VCaP (cell line): Measurements from ENCODE around the gene OPN1LW.
"Not testable (repeated sequence)": the region's sequence is repeated elsewhere in the genome, so short reads cannot be mapped to it uniquely, and the experiment has no call there.

Source experiments
- H3K27ac ChIP-seq: fragments of 450-650 bp; 2 replicates; pipeline ENCODE4 v1.5.1; 2017
- TF ChIP-seq, protein P1 (sequence below): fragments of 450-650 bp; conservative IDR thresholded peaks from 2 replicates; pipeline ENCODE4 v1.5.1; 2017; ENCODE audit warnings: mild to moderate bottlenecking, moderate library complexity

The OPN1LW gene

DNA sequence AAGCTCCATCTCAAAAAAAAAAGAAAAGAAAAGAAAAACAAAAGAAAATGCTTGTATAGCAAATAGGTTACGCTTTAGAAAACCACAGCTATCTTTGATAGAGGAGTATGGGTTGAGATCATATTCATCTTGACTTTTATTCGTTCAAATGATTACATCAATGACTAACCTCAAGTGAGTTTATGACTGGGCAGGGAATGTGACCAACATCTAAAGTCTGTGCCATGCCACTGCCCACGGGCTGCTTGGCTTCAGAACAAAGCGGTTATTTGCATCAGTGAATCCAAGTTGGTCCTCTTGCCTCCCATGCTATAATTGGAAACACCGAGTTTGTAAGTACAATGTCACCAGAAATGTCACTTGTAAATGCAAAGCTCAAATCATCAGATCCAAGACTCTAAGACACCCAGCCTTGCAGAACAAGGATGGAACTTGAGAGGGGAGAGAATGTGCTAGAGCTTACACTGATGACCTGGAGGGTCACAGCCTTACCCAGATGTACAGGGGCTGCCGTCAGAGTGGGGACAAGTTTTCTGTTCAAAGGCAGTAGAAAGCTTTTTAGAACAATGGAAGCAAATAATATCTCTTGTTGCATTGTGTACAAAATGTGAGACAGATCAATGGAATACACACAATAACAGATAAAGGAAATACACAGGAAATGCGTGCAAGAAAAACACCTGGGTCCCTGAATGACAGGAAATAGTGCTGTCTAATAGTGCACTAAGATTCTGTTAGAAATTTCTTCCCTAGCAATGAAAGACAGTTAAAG lies 8.4 kb upstream of the OPN1LW start:
- no peak overlapping the region for H3K27ac ChIP-seq
- TF ChIP-seq, protein P1, sequence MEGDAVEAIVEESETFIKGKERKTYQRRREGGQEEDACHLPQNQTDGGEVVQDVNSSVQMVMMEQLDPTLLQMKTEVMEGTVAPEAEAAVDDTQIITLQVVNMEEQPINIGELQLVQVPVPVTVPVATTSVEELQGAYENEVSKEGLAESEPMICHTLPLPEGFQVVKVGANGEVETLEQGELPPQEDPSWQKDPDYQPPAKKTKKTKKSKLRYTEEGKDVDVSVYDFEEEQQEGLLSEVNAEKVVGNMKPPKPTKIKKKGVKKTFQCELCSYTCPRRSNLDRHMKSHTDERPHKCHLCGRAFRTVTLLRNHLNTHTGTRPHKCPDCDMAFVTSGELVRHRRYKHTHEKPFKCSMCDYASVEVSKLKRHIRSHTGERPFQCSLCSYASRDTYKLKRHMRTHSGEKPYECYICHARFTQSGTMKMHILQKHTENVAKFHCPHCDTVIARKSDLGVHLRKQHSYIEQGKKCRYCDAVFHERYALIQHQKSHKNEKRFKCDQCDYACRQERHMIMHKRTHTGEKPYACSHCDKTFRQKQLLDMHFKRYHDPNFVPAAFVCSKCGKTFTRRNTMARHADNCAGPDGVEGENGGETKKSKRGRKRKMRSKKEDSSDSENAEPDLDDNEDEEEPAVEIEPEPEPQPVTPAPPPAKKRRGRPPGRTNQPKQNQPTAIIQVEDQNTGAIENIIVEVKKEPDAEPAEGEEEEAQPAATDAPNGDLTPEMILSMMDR = no peak

DNA sequence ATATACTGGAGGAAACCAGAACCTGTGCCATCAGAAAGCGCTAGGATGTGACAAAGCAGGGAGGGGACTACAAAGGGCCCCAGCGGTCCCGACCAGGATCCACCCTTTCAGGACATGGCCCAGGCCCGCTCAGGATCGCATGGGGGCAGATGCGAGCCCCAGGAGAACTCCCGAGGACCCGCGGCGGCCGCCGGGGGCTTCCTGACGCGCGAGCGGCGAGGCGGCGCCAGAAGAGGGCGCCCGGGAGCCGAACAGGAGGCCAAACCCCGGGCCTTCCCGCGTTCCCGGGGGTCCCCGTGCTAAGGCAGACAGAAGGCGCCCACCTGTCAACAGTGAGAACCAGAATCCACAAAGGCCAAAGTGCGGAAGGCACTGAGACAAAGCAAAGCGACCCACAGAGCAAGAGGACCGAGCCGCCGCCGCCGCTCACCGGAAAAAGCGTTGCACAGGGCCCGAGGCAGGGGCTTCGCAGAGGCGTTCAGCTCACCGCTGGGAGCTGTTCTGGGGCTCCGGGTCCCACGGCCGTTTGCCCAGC lies 7.3 kb upstream of the OPN1LW start:
- H3K27ac ChIP-seq = peak overlapping the region; percentile 51; the same call in 1 of the 2 replicates

GRCh38 chrX:154138857-154139256 lies 5.2 kb upstream of the OPN1LW start:
- no peak overlapping the region for H3K27ac ChIP-seq
- TF ChIP-seq, protein P1 = no peak

More for the DNA sequence above, 7.3 kb upstream of the OPN1LW start:
- TF ChIP-seq, protein P1 = peak; percentile 88

DNA sequence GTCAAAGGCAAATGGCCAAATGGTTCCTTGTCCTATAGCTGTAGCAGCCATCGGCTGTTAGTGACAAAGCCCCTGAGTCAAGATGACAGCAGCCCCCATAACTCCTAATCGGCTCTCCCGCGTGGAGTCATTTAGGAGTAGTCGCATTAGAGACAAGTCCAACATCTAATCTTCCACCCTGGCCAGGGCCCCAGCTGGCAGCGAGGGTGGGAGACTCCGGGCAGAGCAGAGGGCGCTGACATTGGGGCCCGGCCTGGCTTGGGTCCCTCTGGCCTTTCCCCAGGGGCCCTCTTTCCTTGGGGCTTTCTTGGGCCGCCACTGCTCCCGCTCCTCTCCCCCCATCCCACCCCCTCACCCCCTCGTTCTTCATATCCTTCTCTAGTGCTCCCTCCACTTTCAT lies 3.8 kb upstream of the OPN1LW start:
- H3K27ac ChIP-seq = no peak overlapping the region
- TF ChIP-seq, protein P1 = no peak

DNA sequence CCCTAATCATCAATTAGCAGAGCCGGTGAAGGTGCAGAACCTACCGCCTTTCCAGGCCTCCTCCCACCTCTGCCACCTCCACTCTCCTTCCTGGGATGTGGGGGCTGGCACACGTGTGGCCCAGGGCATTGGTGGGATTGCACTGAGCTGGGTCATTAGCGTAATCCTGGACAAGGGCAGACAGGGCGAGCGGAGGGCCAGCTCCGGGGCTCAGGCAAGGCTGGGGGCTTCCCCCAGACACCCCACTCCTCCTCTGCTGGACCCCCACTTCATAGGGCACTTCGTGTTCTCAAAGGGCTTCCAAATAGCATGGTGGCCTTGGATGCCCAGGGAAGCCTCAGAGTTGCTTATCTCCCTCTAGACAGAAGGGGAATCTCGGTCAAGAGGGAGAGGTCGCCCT lies 3.3 kb upstream of the OPN1LW start:
- H3K27ac ChIP-seq = no peak overlapping the region
- TF ChIP-seq, protein P1 = no peak

GRCh38 chrX:154142386-154142785 lies 1.7 kb upstream of the OPN1LW start:
- TF ChIP-seq, protein P1 = no peak
- H3K27ac ChIP-seq = no peak overlapping the region

- TF ChIP-seq, protein P1 = no peak
- no peak overlapping the region for H3K27ac ChIP-seq
These were observed 895 bp upstream of the OPN1LW start for GRCh38 chrX:154142950-154143745.

DNA sequence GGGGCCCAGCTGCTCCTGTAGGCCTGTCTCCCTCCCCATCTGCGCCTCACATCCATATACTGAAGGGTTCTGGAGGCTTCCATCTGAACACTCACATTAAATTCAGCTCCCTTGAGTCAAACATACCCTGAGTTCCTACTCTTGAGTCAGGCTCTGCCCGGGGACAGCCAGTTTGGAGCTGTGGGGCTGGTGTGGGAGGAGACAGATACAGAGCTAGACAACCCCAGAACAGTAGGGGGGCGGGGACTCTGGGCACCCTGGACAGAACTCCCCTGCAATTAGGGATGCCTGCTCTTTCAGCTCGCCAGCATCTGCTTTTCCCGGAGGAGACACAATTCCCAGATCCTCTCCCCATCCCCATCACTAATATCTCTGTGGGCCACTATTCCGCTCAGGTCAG lies 7.0 kb downstream of the OPN1LW start:
- H3K27ac ChIP-seq = not testable (repeated sequence)

- not testable (repeated sequence) for H3K27ac ChIP-seq
These were observed 12.2 kb downstream of the OPN1LW start for GRCh38 chrX:154156221-154156620.

DNA sequence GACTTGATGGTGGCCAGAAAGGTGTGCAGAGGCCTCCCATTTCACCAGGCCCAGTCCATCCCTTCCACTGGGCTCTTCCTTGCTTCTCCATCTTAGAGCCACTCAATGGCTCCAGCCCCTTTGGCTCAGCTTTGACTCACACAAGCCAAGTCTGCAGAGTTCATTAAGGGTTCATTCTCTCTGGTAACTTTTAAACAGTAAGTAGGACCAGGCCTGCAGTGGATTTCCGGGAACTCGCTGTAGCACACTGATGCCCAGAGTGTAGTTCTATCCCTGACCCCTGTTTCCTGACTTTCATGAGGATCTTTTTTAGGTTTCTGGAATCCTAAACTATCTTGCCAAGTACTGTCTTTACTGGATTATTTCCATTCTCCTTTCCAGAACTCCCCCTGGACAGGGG lies 13.2 kb downstream of the OPN1LW start:
- not testable (repeated sequence) for H3K27ac ChIP-seq

DNA sequence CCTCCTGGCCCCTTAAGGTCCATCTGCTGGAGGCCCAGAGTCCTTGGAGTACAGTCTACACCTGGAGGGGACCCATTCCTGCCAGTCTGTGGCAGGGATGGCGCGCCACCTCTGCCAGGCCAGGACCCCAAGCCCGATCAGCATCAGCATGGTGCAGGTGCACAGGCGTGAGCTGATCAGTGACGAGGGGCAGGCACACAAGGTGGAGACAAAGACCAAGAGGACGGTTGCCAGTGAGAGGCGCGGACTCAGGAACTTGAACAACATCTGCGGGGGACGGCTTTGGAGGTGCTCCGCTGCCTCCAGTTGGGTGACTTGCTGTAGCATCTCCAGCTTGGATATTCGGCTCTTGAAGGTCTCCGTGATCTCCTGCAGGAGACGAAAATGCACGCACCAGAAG lies 15.3 kb downstream of the OPN1LW start:
- not testable (repeated sequence) for H3K27ac ChIP-seq
